Measurements from ENCODE around the gene EXOC3L2.
"Not testable (repeated sequence)": the region's sequence is repeated elsewhere in the genome, so short reads cannot be mapped to it uniquely, and the experiment has no call there.

The EXOC3L2 gene

DNA sequence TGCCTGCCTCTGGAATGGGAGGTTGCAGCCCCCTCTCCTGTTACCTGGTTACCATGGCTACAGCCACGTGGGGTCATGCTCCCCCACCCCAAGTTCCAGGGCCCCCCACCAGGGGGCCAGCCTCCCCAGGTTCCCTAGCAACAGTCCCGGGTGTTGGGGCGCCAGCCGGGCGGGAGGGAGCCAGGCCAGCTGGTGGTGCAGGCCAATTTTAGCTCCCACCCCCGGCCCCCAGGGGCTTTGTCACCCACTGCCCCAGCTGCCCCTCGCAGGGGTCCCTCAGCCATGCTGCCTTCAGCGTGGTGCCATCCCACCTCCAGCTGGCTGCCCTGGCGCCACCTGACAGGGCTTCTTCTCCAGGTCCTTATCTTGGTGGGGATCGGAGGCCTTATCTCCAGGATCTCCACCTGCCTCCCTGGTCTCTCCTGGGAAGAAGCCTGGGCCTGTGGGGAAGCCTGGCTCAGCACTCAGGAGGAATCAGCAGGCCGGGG lies 8.9 kb upstream of the EXOC3L2 start:
- no peak for DNase-seq

- DNase-seq = peak; percentile 32
Observed at GRCh38 chr19:45253396-45254027, 8.3 kb upstream of the EXOC3L2 start.

- DNase-seq = no peak
Observed at GRCh38 chr19:45251452-45252354, 6.5 kb upstream of the EXOC3L2 start.

DNA sequence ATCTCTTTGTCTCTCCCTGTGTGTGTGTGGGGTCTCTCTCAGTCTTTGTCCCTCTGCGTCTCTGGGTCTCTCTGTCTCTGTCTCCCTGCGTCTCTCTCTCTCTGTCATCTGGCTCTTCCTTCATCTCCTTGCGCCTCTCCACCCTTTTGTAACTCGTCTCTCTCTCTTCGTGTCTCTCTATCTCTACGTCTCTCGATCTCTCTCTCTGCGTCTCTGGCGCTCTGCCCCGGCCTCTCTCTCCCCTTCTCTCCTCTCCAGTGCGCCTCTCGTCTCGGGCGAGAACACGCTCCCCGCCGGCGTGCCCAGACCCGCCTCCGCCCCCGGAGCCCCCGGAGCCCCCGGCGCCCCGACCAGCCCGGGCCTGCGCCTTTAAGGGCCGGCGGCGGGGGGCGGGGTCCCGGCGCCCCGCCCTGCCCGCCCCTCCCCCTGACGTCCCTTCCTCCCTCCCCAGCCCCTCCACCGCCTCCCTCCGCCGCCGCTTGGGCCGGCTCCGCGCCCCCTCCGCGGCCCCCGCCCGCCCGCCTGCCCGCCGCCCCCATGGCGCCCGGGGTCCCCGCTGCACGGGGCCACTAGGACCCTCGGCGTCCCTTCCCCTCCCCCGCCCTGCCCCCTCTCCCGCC lies 5.7 kb upstream of the EXOC3L2 start, which contains the start of gene MARK4:
TSS of gene MARK4 (plus strand) at position 440 of the 620 bp plus-strand sequence. CDS start 318 bp downstream, outside the sequence.
- peak; percentile 51 for DNase-seq

- no peak for DNase-seq
Observed at GRCh38 chr19:45250216-45250831, 5.1 kb upstream of the EXOC3L2 start.

GRCh38 chr19:45249261-45250033 lies 4.2 kb upstream of the EXOC3L2 start:
- no peak for DNase-seq

- DNase-seq = no peak
Observed at GRCh38 chr19:45247136-45247535, 1.9 kb upstream of the EXOC3L2 start.

DNA sequence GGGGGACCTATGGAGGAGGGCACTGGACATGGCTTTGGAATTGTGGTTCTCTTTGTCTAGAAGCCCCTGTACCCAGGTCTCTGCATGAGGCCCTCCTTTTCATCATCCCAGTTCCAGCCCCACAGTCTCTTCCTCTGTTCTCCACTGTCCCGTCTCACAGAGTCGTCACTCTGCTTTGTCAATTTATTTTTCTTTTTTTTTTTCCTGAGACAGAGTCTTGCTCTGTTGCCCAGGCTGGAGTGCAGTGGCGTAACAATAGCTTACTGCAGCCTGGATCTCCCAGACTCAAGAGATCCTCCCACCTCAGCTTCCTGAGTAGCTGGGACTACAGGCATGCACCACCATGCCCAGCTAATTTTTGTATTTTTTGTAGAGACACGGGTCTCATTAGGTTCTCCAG lies 619 bp upstream of the EXOC3L2 start:
- no peak for DNase-seq

DNA sequence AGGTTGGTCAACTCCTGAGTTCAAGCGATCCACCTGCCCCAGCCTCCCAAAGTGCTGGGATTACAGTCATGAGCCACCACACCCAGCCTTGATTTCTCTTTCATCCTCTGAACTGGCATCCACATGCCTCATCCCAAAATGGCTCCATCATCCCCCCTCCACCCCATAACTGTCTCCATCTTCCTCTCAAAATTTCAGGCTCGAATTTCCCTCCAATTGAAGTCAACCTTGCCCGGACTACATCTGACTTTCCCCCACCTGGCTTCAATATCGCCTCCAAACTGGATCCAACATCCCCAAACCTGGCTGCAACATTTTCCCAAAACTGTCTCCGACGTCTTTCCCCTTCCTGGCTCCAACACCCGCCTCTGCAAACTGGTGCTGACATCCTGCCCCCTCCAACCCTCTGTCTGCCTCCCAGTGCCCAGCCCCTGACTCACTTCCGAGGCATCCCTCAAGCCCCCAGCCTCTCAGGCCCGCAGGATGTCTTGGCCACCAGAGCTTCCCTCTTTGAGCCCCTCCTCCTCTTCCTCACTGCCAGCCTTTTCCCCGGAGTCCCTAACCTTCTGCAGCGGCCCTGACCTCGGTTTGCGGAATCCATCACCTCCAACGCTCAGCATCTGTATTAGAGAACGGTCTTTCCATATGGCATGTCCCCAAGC lies 943 bp downstream of the EXOC3L2 start:
- no peak for DNase-seq

GRCh38 chr19:45243144-45243732 lies 2.0 kb downstream of the EXOC3L2 start:
- no peak for DNase-seq

DNA sequence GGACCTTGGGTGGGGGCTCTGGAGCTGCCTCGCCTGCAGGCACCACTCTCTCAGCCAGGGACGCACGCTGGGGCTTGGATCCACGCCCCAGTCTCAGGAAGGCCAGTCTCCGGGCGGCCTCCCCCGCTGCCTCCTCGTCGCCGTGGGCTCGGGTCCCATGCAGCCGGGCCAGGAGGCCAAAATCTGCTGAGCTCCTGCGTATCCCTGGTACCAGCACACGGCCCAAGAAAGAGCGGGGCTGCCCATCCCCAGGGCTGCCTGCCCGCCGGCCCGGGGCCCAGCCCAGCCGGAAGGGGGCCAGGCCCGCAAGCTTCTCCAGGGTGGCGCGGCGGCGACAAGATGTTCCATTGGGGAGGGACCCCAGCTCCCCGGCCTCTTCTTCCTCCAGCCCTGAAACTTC lies 6.7 kb downstream of the EXOC3L2 start:
- DNase-seq = no peak

- DNase-seq = no peak
Observed at GRCh38 chr19:45235485-45235884, 9.7 kb downstream of the EXOC3L2 start.

DNA sequence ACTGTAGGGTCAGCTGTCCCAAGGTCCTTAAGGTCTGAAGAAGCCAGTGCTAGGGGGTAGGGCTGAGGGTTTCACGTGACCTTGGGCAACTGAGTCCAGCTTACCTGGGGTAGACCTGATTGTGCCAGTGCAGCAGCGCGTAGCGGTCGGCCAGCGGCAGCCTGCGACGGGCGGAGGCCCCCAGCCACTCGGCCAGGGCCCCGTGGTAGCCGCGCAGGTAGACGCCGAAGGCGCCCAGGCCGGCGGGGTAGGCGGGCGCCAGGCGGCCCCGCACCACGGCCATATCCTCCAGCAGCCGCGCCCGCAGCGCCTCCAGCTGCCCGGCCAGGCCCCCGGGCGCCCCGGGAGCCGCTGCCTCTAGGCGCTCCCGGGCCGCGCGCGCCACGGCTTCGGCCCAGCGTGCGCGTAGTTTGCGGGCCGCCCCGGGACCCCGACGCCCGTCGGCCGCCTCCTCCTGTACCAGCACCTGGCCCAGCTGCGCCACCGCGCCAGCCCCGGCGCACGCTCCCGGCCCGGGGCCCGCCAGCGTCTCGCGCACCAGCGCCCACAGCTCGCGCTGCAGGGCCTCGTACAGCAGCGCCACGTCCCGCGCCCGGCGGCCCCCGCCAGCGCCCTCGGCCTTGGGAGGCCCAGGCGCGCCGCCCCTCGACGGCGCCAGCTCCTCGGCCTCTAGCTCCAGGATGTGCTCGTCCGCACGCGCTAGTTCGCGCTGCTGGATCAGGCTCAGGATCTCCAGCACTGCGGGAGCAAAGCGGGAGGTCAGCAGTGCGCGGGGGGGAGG lies 10.9 kb downstream of the EXOC3L2 start:
- no peak for DNase-seq

- no peak for DNase-seq
Observed at GRCh38 chr19:45231891-45232290, 13.3 kb downstream of the EXOC3L2 start.

- DNase-seq = not testable (repeated sequence)
Observed at GRCh38 chr19:45229056-45229455, 16.2 kb downstream of the EXOC3L2 start.

- DNase-seq = no peak
Observed at GRCh38 chr19:45224645-45225044, 20.6 kb downstream of the EXOC3L2 start.

- DNase-seq = no peak
Observed at GRCh38 chr19:45223879-45224278, 21.3 kb downstream of the EXOC3L2 start.

- DNase-seq = no peak
Observed at GRCh38 chr19:45222724-45223123, 22.5 kb downstream of the EXOC3L2 start.

GRCh38 chr19:45218911-45219743 lies 26.1 kb downstream of the EXOC3L2 start:
- DNase-seq = no peak

DNA sequence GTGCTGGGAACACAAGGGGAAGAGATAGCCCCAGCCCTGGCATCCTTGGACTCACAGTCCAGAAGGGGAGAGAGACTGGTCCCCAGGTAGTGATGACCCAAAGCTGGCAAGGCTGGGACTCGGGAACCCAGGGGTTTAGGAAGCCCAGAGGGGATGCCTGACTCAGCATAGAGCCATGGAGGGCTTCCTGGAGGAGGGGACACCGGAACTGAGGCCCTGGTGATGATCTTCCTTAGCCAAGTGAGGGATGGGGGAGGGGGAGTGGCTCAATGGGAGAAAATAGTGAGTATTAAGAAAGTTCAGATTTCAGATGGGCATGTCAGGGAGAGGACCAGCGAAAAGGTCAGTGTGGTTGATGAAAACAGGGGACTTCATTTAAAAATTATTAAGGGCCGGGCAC lies 26.8 kb downstream of the EXOC3L2 start:
- DNase-seq = no peak
